ENCODE data around the gene GGN. TPM values are rescaled to one million over a fixed set of nuclear protein-coding genes. Genes with fewer than 3 reads are reported as not detected.

Gene GGN
- polyA plus RNA-seq, 1 of the 3 experiments (the other 2 are of a cell fraction), result 0.48 TPM

DNA sequence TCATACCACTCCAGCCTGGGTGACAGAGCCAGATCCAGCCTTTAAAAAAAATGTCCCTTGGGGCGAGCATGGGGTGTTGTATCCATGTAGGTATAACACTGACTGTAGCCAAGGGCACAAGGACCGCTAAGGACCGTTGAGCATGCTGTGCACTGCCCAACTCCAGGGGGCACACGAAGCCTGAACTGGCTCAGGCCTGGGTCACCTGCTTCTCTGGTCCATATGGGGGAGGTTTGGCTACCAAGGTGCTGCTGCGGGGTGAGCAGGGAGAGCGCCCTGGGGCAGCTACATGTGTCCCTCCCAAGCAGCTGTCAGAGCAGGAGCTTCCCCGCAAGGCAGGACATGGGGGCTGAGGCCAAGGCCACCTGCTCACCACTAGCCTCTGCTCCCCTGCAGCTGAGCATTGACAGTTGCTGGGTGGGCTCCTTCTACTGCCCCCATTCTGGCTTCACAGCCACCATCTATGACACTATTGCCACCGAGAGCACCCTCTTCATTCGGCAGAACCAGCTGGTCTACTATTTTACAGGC is 35.9 kb downstream of the GGN start:
- Histone ChIP-seq H3F3A (replicated peaks; ENCODE audit: insufficient read depth) (no peaks in the 10 kb centered on the region), H4K20me1 (ENCODE audit: insufficient read depth) (no peaks in the 10 kb centered on the region), H3K4me3 (ENCODE audit: low read depth in 2 of 2, low read length in 1 of 2) (no peak overlapping the region), H3K4me2 (no peak overlapping the region), H3K27me3 (ENCODE audit: insufficient read depth) (0 out of 2 replicates have a peak, but pooled peaks cover 5% of the 10 kb centered on the region), H3K27ac (ENCODE audit: low read depth in 2 of 2, low read length in 1 of 2) (no peak overlapping the region), H3K9ac (no peak overlapping the region), H3K9me3 (no peaks in the 10 kb centered on the region), H3K9me2 (no peaks in the 10 kb centered on the region), H2AFZ (ENCODE audit: low read depth) (no peak overlapping the region), H3K79me2 (ENCODE audit: insufficient read depth) (no peaks in the 10 kb centered on the region), H3K4me1 (ENCODE audit: control insufficient read depth in 1 of 2, insufficient read depth in 2 of 2, low read depth in 1 of 2, low read length in 1 of 2) (no peaks in the 10 kb centered on the region; a peak in 1 of 4 replicates), H3K36me3 (replicated peaks in 1 of 2; ENCODE audit: control insufficient read depth in 1 of 2, insufficient read depth in 2 of 2, low read length in 1 of 2) (no peaks in the 10 kb centered on the region)
- TF ChIP-seq, protein P1, sequence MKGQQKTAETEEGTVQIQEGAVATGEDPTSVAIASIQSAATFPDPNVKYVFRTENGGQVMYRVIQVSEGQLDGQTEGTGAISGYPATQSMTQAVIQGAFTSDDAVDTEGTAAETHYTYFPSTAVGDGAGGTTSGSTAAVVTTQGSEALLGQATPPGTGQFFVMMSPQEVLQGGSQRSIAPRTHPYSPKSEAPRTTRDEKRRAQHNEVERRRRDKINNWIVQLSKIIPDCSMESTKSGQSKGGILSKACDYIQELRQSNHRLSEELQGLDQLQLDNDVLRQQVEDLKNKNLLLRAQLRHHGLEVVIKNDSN (IDR thresholded peaks at IDR 0.05; ENCODE audit: borderline replicate concordance, low read depth), result no peak
- TF ChIP-seq RFX5 (IDR thresholded peaks at IDR 0.05; ENCODE audit: low read length), result no peak
- TF ChIP-seq, protein P2, sequence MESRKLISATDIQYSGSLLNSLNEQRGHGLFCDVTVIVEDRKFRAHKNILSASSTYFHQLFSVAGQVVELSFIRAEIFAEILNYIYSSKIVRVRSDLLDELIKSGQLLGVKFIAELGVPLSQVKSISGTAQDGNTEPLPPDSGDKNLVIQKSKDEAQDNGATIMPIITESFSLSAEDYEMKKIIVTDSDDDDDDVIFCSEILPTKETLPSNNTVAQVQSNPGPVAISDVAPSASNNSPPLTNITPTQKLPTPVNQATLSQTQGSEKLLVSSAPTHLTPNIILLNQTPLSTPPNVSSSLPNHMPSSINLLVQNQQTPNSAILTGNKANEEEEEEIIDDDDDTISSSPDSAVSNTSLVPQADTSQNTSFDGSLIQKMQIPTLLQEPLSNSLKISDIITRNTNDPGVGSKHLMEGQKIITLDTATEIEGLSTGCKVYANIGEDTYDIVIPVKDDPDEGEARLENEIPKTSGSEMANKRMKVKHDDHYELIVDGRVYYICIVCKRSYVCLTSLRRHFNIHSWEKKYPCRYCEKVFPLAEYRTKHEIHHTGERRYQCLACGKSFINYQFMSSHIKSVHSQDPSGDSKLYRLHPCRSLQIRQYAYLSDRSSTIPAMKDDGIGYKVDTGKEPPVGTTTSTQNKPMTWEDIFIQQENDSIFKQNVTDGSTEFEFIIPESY (IDR thresholded peaks at IDR 0.05; ENCODE audit: borderline replicate concordance, low read depth), result no peak
- TF ChIP-seq YY1 (IDR thresholded peaks at IDR 0.05; ENCODE audit: low read depth), result no peak
- TF ChIP-seq, protein P3, sequence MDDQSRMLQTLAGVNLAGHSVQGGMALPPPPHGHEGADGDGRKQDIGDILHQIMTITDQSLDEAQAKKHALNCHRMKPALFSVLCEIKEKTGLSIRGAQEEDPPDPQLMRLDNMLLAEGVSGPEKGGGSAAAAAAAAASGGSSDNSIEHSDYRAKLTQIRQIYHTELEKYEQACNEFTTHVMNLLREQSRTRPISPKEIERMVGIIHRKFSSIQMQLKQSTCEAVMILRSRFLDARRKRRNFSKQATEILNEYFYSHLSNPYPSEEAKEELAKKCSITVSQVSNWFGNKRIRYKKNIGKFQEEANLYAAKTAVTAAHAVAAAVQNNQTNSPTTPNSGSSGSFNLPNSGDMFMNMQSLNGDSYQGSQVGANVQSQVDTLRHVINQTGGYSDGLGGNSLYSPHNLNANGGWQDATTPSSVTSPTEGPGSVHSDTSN (IDR thresholded peaks at IDR 0.05), result no peak
- no peak for TF ChIP-seq POLR2AphosphoS5 (IDR thresholded peaks at IDR 0.05; ENCODE audit: low read depth, low read length)
- TF ChIP-seq NRF1 (IDR thresholded peaks at IDR 0.05; ENCODE audit: low read depth, low read length), result no peak
- TF ChIP-seq FOSL2 (IDR thresholded peaks at IDR 0.05; ENCODE audit: borderline replicate concordance, low read depth), result no peak
- TF ChIP-seq, protein P4, sequence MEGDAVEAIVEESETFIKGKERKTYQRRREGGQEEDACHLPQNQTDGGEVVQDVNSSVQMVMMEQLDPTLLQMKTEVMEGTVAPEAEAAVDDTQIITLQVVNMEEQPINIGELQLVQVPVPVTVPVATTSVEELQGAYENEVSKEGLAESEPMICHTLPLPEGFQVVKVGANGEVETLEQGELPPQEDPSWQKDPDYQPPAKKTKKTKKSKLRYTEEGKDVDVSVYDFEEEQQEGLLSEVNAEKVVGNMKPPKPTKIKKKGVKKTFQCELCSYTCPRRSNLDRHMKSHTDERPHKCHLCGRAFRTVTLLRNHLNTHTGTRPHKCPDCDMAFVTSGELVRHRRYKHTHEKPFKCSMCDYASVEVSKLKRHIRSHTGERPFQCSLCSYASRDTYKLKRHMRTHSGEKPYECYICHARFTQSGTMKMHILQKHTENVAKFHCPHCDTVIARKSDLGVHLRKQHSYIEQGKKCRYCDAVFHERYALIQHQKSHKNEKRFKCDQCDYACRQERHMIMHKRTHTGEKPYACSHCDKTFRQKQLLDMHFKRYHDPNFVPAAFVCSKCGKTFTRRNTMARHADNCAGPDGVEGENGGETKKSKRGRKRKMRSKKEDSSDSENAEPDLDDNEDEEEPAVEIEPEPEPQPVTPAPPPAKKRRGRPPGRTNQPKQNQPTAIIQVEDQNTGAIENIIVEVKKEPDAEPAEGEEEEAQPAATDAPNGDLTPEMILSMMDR (IDR thresholded peaks at IDR 0.05), result no peak
- TF ChIP-seq TCF12 (IDR thresholded peaks at IDR 0.05), result no peak
- TF ChIP-seq, protein P5, sequence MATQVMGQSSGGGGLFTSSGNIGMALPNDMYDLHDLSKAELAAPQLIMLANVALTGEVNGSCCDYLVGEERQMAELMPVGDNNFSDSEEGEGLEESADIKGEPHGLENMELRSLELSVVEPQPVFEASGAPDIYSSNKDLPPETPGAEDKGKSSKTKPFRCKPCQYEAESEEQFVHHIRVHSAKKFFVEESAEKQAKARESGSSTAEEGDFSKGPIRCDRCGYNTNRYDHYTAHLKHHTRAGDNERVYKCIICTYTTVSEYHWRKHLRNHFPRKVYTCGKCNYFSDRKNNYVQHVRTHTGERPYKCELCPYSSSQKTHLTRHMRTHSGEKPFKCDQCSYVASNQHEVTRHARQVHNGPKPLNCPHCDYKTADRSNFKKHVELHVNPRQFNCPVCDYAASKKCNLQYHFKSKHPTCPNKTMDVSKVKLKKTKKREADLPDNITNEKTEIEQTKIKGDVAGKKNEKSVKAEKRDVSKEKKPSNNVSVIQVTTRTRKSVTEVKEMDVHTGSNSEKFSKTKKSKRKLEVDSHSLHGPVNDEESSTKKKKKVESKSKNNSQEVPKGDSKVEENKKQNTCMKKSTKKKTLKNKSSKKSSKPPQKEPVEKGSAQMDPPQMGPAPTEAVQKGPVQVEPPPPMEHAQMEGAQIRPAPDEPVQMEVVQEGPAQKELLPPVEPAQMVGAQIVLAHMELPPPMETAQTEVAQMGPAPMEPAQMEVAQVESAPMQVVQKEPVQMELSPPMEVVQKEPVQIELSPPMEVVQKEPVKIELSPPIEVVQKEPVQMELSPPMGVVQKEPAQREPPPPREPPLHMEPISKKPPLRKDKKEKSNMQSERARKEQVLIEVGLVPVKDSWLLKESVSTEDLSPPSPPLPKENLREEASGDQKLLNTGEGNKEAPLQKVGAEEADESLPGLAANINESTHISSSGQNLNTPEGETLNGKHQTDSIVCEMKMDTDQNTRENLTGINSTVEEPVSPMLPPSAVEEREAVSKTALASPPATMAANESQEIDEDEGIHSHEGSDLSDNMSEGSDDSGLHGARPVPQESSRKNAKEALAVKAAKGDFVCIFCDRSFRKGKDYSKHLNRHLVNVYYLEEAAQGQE (IDR thresholded peaks at IDR 0.05; ENCODE audit: low read depth, low read length), result no peak
- DNase-seq, result no peak
- POLR2A ChIA-PET, result no interaction called here
- CTCF ChIA-PET, result interaction anchor here (0.6 to 2.4 kb wide), 3 partner anchors 16 to 1752 kb away, joined by 3 to 10 read pairs (median 3); partner anchors contain the start of genes CATSPERG and PSMD8
- 19% methylated on average over 6 of the region's 9 CpGs for WGBS (ENCODE audit: low lambda C conversion rate)

Measured in SK-N-SH (cell line).